ENCODE measurements around the gene CALML6. TPM values are rescaled to one million over a fixed set of nuclear protein-coding genes. Genes with fewer than 3 reads are reported as not detected.

The CALML6 gene
- total and polyA plus RNA-seq, 2 of the 4 experiments (the other 2 are of a cell fraction), result 0.91 TPM; not detected in 1

DNA sequence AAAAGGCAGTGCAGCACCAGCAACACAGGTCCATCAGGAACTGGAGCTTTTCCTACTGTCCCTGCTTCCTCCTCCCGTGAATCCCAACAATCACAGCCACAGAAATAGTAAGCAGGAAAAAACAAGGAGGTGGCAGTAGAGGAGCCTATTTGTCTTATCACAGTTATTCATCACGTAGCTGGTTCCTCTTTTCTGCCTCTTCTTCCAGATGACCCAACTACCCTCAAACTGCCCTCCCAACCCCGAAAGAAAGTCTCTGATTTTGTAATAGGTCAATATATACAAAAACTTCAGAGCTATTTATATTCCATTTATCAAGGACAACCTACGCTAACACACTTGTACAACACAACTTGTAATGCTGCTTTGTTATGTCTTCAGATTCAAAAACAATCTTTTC is 45.6 kb upstream of the CALML6 start:
- Histone ChIP-seq H3K4ac (ENCODE audit: low read depth, low read length) (no peak overlapping the region), H4K91ac (ENCODE audit: insufficient read depth, low read depth, low read length) (no peak overlapping the region), H2AFZ (replicated peaks; ENCODE audit: low read length, poor library complexity) (no peak overlapping the region), H3K9me1 (ENCODE audit: insufficient read depth, low read length) (peaks cover 37% of the 10 kb centered on the region), H3K4me3 (ENCODE audit: insufficient read depth, low read depth, low read length) (no peak overlapping the region), H3K18ac (ENCODE audit: low read depth, low read length) (no peak overlapping the region), H3K36me3 (ENCODE audit: control insufficient read depth, insufficient read depth, low read length) (peaks cover 12% of the 10 kb centered on the region), H3K4me1 (ENCODE audit: control insufficient read depth, insufficient read depth, low read length) (peaks cover 18% of the 10 kb centered on the region; the same call in 1 of the 2 replicates), H2AK9ac (replicated peaks; ENCODE audit: low read depth, low read length, poor library complexity) (no peak overlapping the region), H3K56ac (ENCODE audit: extremely low read depth, insufficient read depth, low read length) (no peak overlapping the region), H2AK5ac (ENCODE audit: low read depth, low read length) (no peak overlapping the region), H3K23ac (ENCODE audit: low read depth, low read length) (no peak overlapping the region), H3K9ac (ENCODE audit: low read depth, low read length) (no peak overlapping the region), H3K4me2 (ENCODE audit: low read depth, low read length) (no peak overlapping the region), H2BK5ac (ENCODE audit: low read depth, low read length, poor library complexity, severe bottlenecking) (no peak overlapping the region), H4K8ac (ENCODE audit: low read depth in 2 of 2, low read length in 2 of 2) (no peak overlapping the region), H3K27me3 (ENCODE audit: control insufficient read depth, insufficient read depth, low read length) (no peaks in the 10 kb centered on the region), H2BK120ac (ENCODE audit: low read depth, low read length) (no peak overlapping the region), H3K79me1 (ENCODE audit: low read depth in 1 of 2, low read length in 2 of 2) (peaks cover 0 to 53% of the 10 kb centered on the region in 2 experiments; a peak in 2 of 4 replicates), H3K14ac (replicated peaks; ENCODE audit: low read depth, low read length) (no peak overlapping the region), H3K9me3 (ENCODE audit: control insufficient read depth, insufficient read depth, low read length) (no peaks in the 10 kb centered on the region), H2BK20ac (ENCODE audit: low read depth, low read length) (no peak overlapping the region), H4K20me1 (ENCODE audit: insufficient read depth, low read length) (peaks cover 99% of the 10 kb centered on the region), H2BK15ac (ENCODE audit: low read depth, low read length) (no peak overlapping the region), H4K5ac (ENCODE audit: low read depth, low read length) (no peak overlapping the region), H3K27ac (ENCODE audit: insufficient read depth, low read length) (no peak overlapping the region)
- no peak for TF ChIP-seq RCOR1 (IDR thresholded peaks at IDR 0.05; ENCODE audit: insufficient replicate concordance, low read length)
- DNase-seq (no peak), ATAC-seq (ENCODE audit: low read depth) (no peak)
- BruUV-seq (replicated peaks), result no TSS peak
- dilution Hi-C loops (cut with HindIII; ENCODE audit: low sequenced_read_pairs, unreplicated experiment), result no loop called here
- no CpG with 5 or more reads among the region's 4 CpGs for WGBS, 2 experiments (ENCODE audit: extremely low coverage in 2 of 2, insufficient read length in 1 of 2)
- in situ Hi-C loops (cut with MboI; ENCODE audit: low sequenced_read_pairs), result no loop called here
- CTCF ChIA-PET, result interaction anchor here (0.7 kb wide), 1 partner anchor 172 kb away, joined by 3 read pairs; no protein-coding TSS in a partner anchor
- intact Hi-C loops (cut with micrococcal nuclease), result loop anchor here (5.0 kb wide), 1 partner anchor 42 kb away; no protein-coding TSS in a partner anchor
- POLR2A ChIA-PET (ENCODE audit: unreplicated experiment), result no interaction called here

Measured in IMR-90 (cell line).